SIG-M5 (cell line): ENCODE data around the gene TYK2.
"Not testable (repeated sequence)": the region's sequence is repeated elsewhere in the genome, so short reads cannot be mapped to it uniquely, and the experiment has no call there.

ENCODE experiments used
- DNase-seq: peaks from one replicate; lab custom pipeline; 2025; lab: John Stamatoyannopoulos, UW

The TYK2 gene

GRCh38 chr19:10380313-10381102 is at the start of gene TYK2:
TSS of gene TYK2 (minus strand) at chr19:10380572. CDS start at chr19:10378406, 2,166 bp downstream.
- peak; percentile 83 for DNase-seq

GRCh38 chr19:10428996-10429381 is 48.6 kb upstream of the TYK2 start:
- no peak for DNase-seq

GRCh38 chr19:10427169-10427568 is 46.8 kb upstream of the TYK2 start:
- DNase-seq: no peak

GRCh38 chr19:10424011-10424637 is 43.8 kb upstream of the TYK2 start:
- DNase-seq: no peak

GRCh38 chr19:10422846-10423245 is 42.5 kb upstream of the TYK2 start:
- DNase-seq: no peak

GRCh38 chr19:10422046-10422461 is 41.7 kb upstream of the TYK2 start:
- DNase-seq: no peak

GRCh38 chr19:10421240-10422045 is 41.1 kb upstream of the TYK2 start:
- no peak for DNase-seq

GRCh38 chr19:10420444-10421239 is 40.3 kb upstream of the TYK2 start, which contains the start of gene PDE4A:
TSS of gene PDE4A (plus strand) at chr19:10420538. CDS start at chr19:10420765, 227 bp downstream.
- no peak for DNase-seq

GRCh38 chr19:10419646-10420443 is 39.5 kb upstream of the TYK2 start:
- no peak for DNase-seq

- no peak for DNase-seq
Observed at GRCh38 chr19:10419200-10419645, 38.9 kb upstream of the TYK2 start.

GRCh38 chr19:10418485-10419199 is 38.3 kb upstream of the TYK2 start:
- no peak for DNase-seq

GRCh38 chr19:10418235-10418484 is 37.8 kb upstream of the TYK2 start:
- DNase-seq: no peak

- DNase-seq: no peak
Observed at GRCh38 chr19:10417541-10418234, 37.3 kb upstream of the TYK2 start.

GRCh38 chr19:10416380-10417257 is 36.2 kb upstream of the TYK2 start:
- no peak for DNase-seq

GRCh38 chr19:10416083-10416379 is 35.7 kb upstream of the TYK2 start:
- no peak for DNase-seq

- DNase-seq: no peak
Observed at GRCh38 chr19:10412257-10412977, 32.0 kb upstream of the TYK2 start.

GRCh38 chr19:10411224-10411623 is 30.9 kb upstream of the TYK2 start:
- DNase-seq: not testable (repeated sequence)

- DNase-seq: no peak
Observed at GRCh38 chr19:10408511-10409283, 28.3 kb upstream of the TYK2 start.
